NCI-H82 (cell line): Measurements from ENCODE around the gene SLC25A1.

Experiments used
- DNase-seq: peaks from one replicate; lab custom pipeline; 2025; lab: John Stamatoyannopoulos, UW

SLC25A1 gene

GRCh38 chr22:19178657-19179496 lies at the start of gene SLC25A1:
Gene SLC25A1, minus strand, starts transcription at chr22:19178736. Its CDS starts 63 bp downstream, at chr22:19178673.
- DNase-seq, result peak; percentile 88

GRCh38 chr22:19228179-19228578 lies 49.6 kb upstream of the SLC25A1 start:
- DNase-seq, result no peak

- no peak for DNase-seq
These were observed 47.9 kb upstream of the SLC25A1 start for GRCh38 chr22:19226428-19226827.

GRCh38 chr22:19225560-19225959 lies 47.0 kb upstream of the SLC25A1 start:
- DNase-seq, result no peak

- DNase-seq, result no peak
These were observed 46.4 kb upstream of the SLC25A1 start for GRCh38 chr22:19224985-19225384.

- no peak for DNase-seq
These were observed 46.0 kb upstream of the SLC25A1 start for GRCh38 chr22:19224557-19224956.

- DNase-seq, result peak; percentile 3
These were observed 45.1 kb upstream of the SLC25A1 start for GRCh38 chr22:19223617-19224016.

- no peak for DNase-seq
These were observed 44.6 kb upstream of the SLC25A1 start for GRCh38 chr22:19223110-19223509.

GRCh38 chr22:19222242-19223005 lies 43.9 kb upstream of the SLC25A1 start:
- DNase-seq, result no peak

- no peak for DNase-seq
These were observed 42.3 kb upstream of the SLC25A1 start for GRCh38 chr22:19220867-19221266.

- no peak for DNase-seq
These were observed 40.2 kb upstream of the SLC25A1 start for GRCh38 chr22:19218541-19219233.

- DNase-seq, result no peak
These were observed 38.0 kb upstream of the SLC25A1 start for GRCh38 chr22:19216579-19216978.

- DNase-seq, result no peak
These were observed 36.8 kb upstream of the SLC25A1 start for GRCh38 chr22:19215360-19215759.

- DNase-seq, result no peak
These were observed 35.5 kb upstream of the SLC25A1 start for GRCh38 chr22:19214078-19214473.

GRCh38 chr22:19213442-19214077 lies 35.0 kb upstream of the SLC25A1 start:
- no peak for DNase-seq

- no peak for DNase-seq
These were observed 34.5 kb upstream of the SLC25A1 start for GRCh38 chr22:19213001-19213400.

- no peak for DNase-seq
These were observed 33.9 kb upstream of the SLC25A1 start for GRCh38 chr22:19212302-19212870.

- DNase-seq, result no peak
These were observed 31.7 kb upstream of the SLC25A1 start for GRCh38 chr22:19210188-19210587.

GRCh38 chr22:19208287-19208847 lies 29.8 kb upstream of the SLC25A1 start:
- DNase-seq, result no peak

- DNase-seq, result no peak
These were observed 29.3 kb upstream of the SLC25A1 start for GRCh38 chr22:19207884-19208283.

- peak; percentile 5 for DNase-seq
These were observed 28.9 kb upstream of the SLC25A1 start for GRCh38 chr22:19207401-19207808.
